Suppressor macrophage treated with lipopolysaccharide for 1 hour (primary cell): Measurements from ENCODE around the gene TSC22D4.
A peak's percentile ranks its signal among the peaks of the same experiment; 100 is the strongest.
"Not testable (repeated sequence)": the region's sequence is repeated elsewhere in the genome, so short reads cannot be mapped to it uniquely, and the experiment has no call there.

Source experiments
- DNase-seq, 3 donors: peaks; one replicate each; pipeline ENCODE4 v3.0.0-alpha.2; 2020 to 2022

TSC22D4 gene

GRCh38 chr7:100472121-100472851 is 6.7 kb downstream of the TSC22D4 start:
- DNase-seq, result no peak

GRCh38 chr7:100471021-100471420 is 8.0 kb downstream of the TSC22D4 start:
- DNase-seq, result no peak

GRCh38 chr7:100469227-100470044 is 9.6 kb downstream of the TSC22D4 start:
- DNase-seq, result peak; percentile 79 to 91 (median 88)

- no peak for DNase-seq
Measured at GRCh38 chr7:100467638-100468373, 11.2 kb downstream of the TSC22D4 start.

GRCh38 chr7:100466653-100467605 is 12.1 kb downstream of the TSC22D4 start:
- DNase-seq, result no peak

- peak; percentile 67 to 77 (median 73) for DNase-seq
Measured at GRCh38 chr7:100465702-100466311, 13.2 kb downstream of the TSC22D4 start.

- DNase-seq, result no peak
Measured at GRCh38 chr7:100465299-100465698, 13.7 kb downstream of the TSC22D4 start.

GRCh38 chr7:100464791-100465190 is 14.2 kb downstream of the TSC22D4 start:
- no peak for DNase-seq

- DNase-seq, result no peak
Measured at GRCh38 chr7:100464210-100464660, 14.8 kb downstream of the TSC22D4 start, which contains the start of gene SPACDR. Gene SPACDR (minus strand): TSS chr7:100464260. CDS start chr7:100464025, 235 bp downstream.

GRCh38 chr7:100457033-100457432 is 22.0 kb downstream of the TSC22D4 start:
- no peak for DNase-seq

- no peak for DNase-seq
Measured at GRCh38 chr7:100456562-100456961, 22.5 kb downstream of the TSC22D4 start.

- no peak for DNase-seq
Measured at GRCh38 chr7:100455206-100455605, 23.8 kb downstream of the TSC22D4 start.

GRCh38 chr7:100453854-100454253 is 25.2 kb downstream of the TSC22D4 start:
- not testable (repeated sequence) for DNase-seq

- no peak for DNase-seq
Measured at GRCh38 chr7:100452513-100452912, 26.5 kb downstream of the TSC22D4 start.

- DNase-seq, result no peak
Measured at GRCh38 chr7:100449190-100449795, 29.7 kb downstream of the TSC22D4 start.

- not testable (repeated sequence) for DNase-seq
Measured at GRCh38 chr7:100447363-100447762, 31.7 kb downstream of the TSC22D4 start.

- DNase-seq, result no peak
Measured at GRCh38 chr7:100446040-100446439, 33.0 kb downstream of the TSC22D4 start.

- peak; percentile 77 to 84 (median 81) for DNase-seq
Measured at GRCh38 chr7:100444311-100445278, 34.4 kb downstream of the TSC22D4 start.

- DNase-seq, result no peak
Measured at GRCh38 chr7:100443096-100443840, 35.7 kb downstream of the TSC22D4 start.
